ENCODE data around the gene ASB9. TPM values are rescaled to one million over a fixed set of nuclear protein-coding genes. Genes with fewer than 3 reads are reported as not detected.

Gene ASB9
- total and polyA plus RNA-seq, 2 donors (not counting 3 experiments of a cell fraction or from before 2014, with no cell fraction given): 6.5 to 7.6 TPM

- no peak overlapping the region for H2AFZ ChIP-seq (ENCODE audit: low read depth, low read length)
- H3K4me2 ChIP-seq (ENCODE audit: insufficient read depth, low read length): no peak overlapping the region
- ChIA-PET CTCF (interaction anchor here (2.6 kb wide), 1 partner anchor 9 kb away, joined by 15 read pairs; no protein-coding TSS in a partner anchor), POLR2A (no interaction called here)
- no peaks in the 10 kb centered on the region for H3K4me1 ChIP-seq (ENCODE audit: control insufficient read depth, extremely low read depth, insufficient read depth, low read length)
- intact Hi-C loops (cut with micrococcal nuclease): no loop called here
- TF ChIP-seq POLR2A (IDR thresholded peaks at IDR 0.05; ENCODE audit: low read depth, low read length) (no peak), CTCF (IDR thresholded peaks at IDR 0.05; ENCODE audit: extremely low read depth in 1 of 2, insufficient read depth in 1 of 2, low read depth in 1 of 2, low read length in 2 of 2) (no peak), EZH2 (IDR thresholded peaks at IDR 0.05; ENCODE audit: borderline replicate concordance, low read depth, low read length, severe bottlenecking) (no peak), MYC (IDR thresholded peaks at IDR 0.05; ENCODE audit: low read depth, low read length) (no peak), JUN (IDR thresholded peaks at IDR 0.05; ENCODE audit: borderline replicate concordance, insufficient read depth, insufficient read length, low read depth) (no peak), POLR2AphosphoS5 (IDR thresholded peaks at IDR 0.05; ENCODE audit: insufficient read depth, low read depth, low read length) (no peak), GATA2 (IDR thresholded peaks at IDR 0.05; ENCODE audit: insufficient read depth, insufficient read length, low read depth, low read length) (no peak), MAX (IDR thresholded peaks at IDR 0.05; ENCODE audit: insufficient read depth, insufficient read length) (no peak), FOS (IDR thresholded peaks at IDR 0.05; ENCODE audit: borderline replicate concordance, insufficient read depth, low read length) (no peak)
- no peaks in the 10 kb centered on the region for H3K36me3 ChIP-seq (ENCODE audit: control insufficient read depth in 2 of 2, extremely low read depth in 1 of 2, insufficient read depth in 2 of 2, low read length in 2 of 2)
- H4K20me1 ChIP-seq (replicated peaks; ENCODE audit: control insufficient read depth, extremely low read depth, insufficient read depth, low read length): no peaks in the 10 kb centered on the region
- H3K27me3 ChIP-seq (ENCODE audit: control insufficient read depth in 2 of 2, insufficient read depth in 2 of 2, low read length in 2 of 2): no peaks in the 10 kb centered on the region
- no peaks in the 10 kb centered on the region for H3K9me3 ChIP-seq (replicated peaks; ENCODE audit: control insufficient read depth, insufficient read depth, low read length)
- H3K79me2 ChIP-seq (ENCODE audit: control insufficient read depth, insufficient read depth, low read length): no peaks in the 10 kb centered on the region
- H3K9me1 ChIP-seq (replicated peaks; ENCODE audit: control insufficient read depth, extremely low read depth, insufficient read depth, low read length): no peaks in the 10 kb centered on the region
- DNase-seq (ENCODE audit: low read depth, low spot score) (no peak), FAIRE-seq (no peak)
- H3K27ac ChIP-seq (ENCODE audit: insufficient read depth, low read depth, low read length): no peak overlapping the region
- H3K9ac ChIP-seq (replicated peaks; ENCODE audit: extremely low read depth, insufficient read depth, low read length): no peak overlapping the region
- BruUV-seq (replicated peaks): no TSS peak
- H3K4me3 ChIP-seq (replicated peaks in 1 of 3; ENCODE audit: insufficient read depth in 1 of 3, low read depth in 1 of 3, low read length in 3 of 3): no peak overlapping the region
- dilution Hi-C loops (cut with MboI; ENCODE audit: extremely low pct_ligation_motif_present, low sequenced_read_pairs): no loop called here
Observed at GRCh38 chrX:15233416-15234015, 36.4 kb downstream of the ASB9 start.

All from endothelial cell of umbilical vein (primary cell).